K562 (cell line): ENCODE results near the gene WFIKKN1. TPM values are rescaled to one million over a fixed set of nuclear protein-coding genes. Genes with fewer than 3 reads are reported as not detected.
A peak's percentile ranks its signal among the peaks of the same experiment; 100 is the strongest.

Experiments used
- ATAC-seq: fragments of 200-7000 bp; cut with Tn5 transposase; 3 replicates; pipeline ENCODE4 v1.9.1; 2020; ENCODE audit warnings: moderate library complexity
- BruUV-seq: library from RNA; stranded (reverse); fragments of 400-500 nt; replicated peaks from 2 replicates; lab custom pipeline; 2021; lab: Mats Ljungman, UMichigan
- CTCF ChIA-PET: fragments of 300-600 bp; formaldehyde crosslinking; extraction: SDS; loops from one replicate; lab custom pipeline; 2021; ENCODE audit warnings: low intra/inter-chr PET ratio; lab: Yijun Ruan, JAX
- POLR2A ChIA-PET: fragments of 300-600, 350-650 bp; sonication (Branson Sonifier 250); formaldehyde crosslinking; extraction: SDS; loops from one replicate; lab custom pipeline; 2021; ENCODE audit warnings: antibody characterized with exemption, inconsistent platforms; lab: Yijun Ruan, JAX
- DNase-seq, 4 experiments: peaks; one replicate each; pipeline versions ENCODE4 v3.0.0 to v3.0.0-alpha.2; 2011 to 2018; ENCODE audit warnings: low spot score in 3 of 4, mixed read lengths in 3 of 4; ENCODE audit errors: extremely low read depth in 1 of 4
- FAIRE-seq: peaks from 2 replicates; lab custom pipeline; 2011; peaks lifted over from hg19 to GRCh38; lab: Jason Lieb, UNC
- H2AFZ ChIP-seq: 2 replicates; pipeline ENCODE4 v1.6.0; 2011; ENCODE audit warnings: low read depth, low read length, control low read depth, inconsistent platforms
- H3K27ac ChIP-seq: fragments of 200-600 bp; 3 replicates; pipeline ENCODE4 v1.8.0; 2011; ENCODE audit warnings: low read depth, mild to moderate bottlenecking, control low read depth, inconsistent platforms, low read length, moderate library complexity, mixed read lengths; ENCODE audit errors: extremely low read depth
- H3K27me3 ChIP-seq, 2 experiments: fragments of 300-600 bp in 1 of 2; 2 replicates in 1 of 2; 3 replicates in 1 of 2; pipeline versions ENCODE4 v1.6.0 to v1.8.0; 2011; ENCODE audit warnings: inconsistent platforms in 2 of 2, low read length in 2 of 2, mild to moderate bottlenecking in 1 of 2, mixed read lengths in 1 of 2, moderate library complexity in 1 of 2; ENCODE audit not compliant: control insufficient read depth in 2 of 2, insufficient read depth in 2 of 2
- H3K36me3 ChIP-seq: fragments of 300-600 bp; 3 replicates; pipeline ENCODE4 v1.8.0; 2011; ENCODE audit warnings: mild to moderate bottlenecking, low read length, inconsistent platforms; ENCODE audit not compliant: control insufficient read depth, insufficient read depth
- H3K4me1 ChIP-seq, 2 experiments: fragments of 200-600 bp in 1 of 2; replicated peaks in 1 of 2; 2 replicates in 1 of 2; 3 replicates in 1 of 2; pipeline versions ENCODE4 v1.5.1 to v1.8.0; 2011; ENCODE audit warnings: inconsistent platforms in 2 of 2, low read length in 2 of 2, mild to moderate bottlenecking in 1 of 2, mixed read lengths in 1 of 2, moderate library complexity in 1 of 2; ENCODE audit not compliant: control insufficient read depth in 2 of 2, insufficient read depth in 2 of 2
- H3K4me2 ChIP-seq: 2 replicates; pipeline ENCODE4 v1.6.1; 2011; ENCODE audit warnings: low read length, control low read depth, inconsistent platforms, mixed read lengths; ENCODE audit not compliant: insufficient read depth
- H3K4me3 ChIP-seq: fragments of 200-600 bp; sonication (generic), shearing (Covaris generic); 2 replicates; pipeline ENCODE4 v1.5.1; 2016; ENCODE audit warnings: control low read depth, inconsistent platforms
- H3K79me2 ChIP-seq: fragments of 200-600 bp; 3 replicates; pipeline ENCODE4 v1.8.0; 2011; ENCODE audit warnings: low read length, inconsistent platforms; ENCODE audit not compliant: control insufficient read depth, insufficient read depth
- H3K9ac ChIP-seq, 2 experiments: 2 replicates each; pipeline versions ENCODE4 v1.6.0 to v1.6.1; 2011; ENCODE audit warnings: low read depth in 2 of 2, low read length in 2 of 2, control low read depth in 1 of 2, inconsistent platforms in 1 of 2, mild to moderate bottlenecking in 1 of 2, mixed read lengths in 1 of 2; ENCODE audit not compliant: insufficient read depth in 1 of 2
- H3K9me1 ChIP-seq: one replicate; pipeline ENCODE4 v1.6.0; 2011; ENCODE audit warnings: inconsistent platforms, mild to moderate bottlenecking, low read length, moderate library complexity; ENCODE audit not compliant: control insufficient read depth, insufficient read depth
- H3K9me3 ChIP-seq: replicated peaks from 2 replicates; pipeline ENCODE4 v1.5.1; 2011; ENCODE audit warnings: low read depth, low read length, inconsistent platforms; ENCODE audit not compliant: control insufficient read depth, insufficient read depth
- H4K20me1 ChIP-seq: replicated peaks from 2 replicates; pipeline ENCODE4 v1.6.1; 2011; ENCODE audit warnings: low read length, inconsistent platforms, mixed read lengths; ENCODE audit not compliant: control insufficient read depth, insufficient read depth
- CBX3 ChIP-seq, 2 experiments: IDR thresholded peaks; 1 replicate in 1 of 2; 2 replicates in 1 of 2; pipeline ENCODE4 v1.6.1; 2012; ENCODE audit warnings: inconsistent platforms in 2 of 2, low read length in 2 of 2, borderline replicate concordance in 1 of 2, control low read depth in 1 of 2
- CHD2 ChIP-seq: IDR thresholded peaks from 2 replicates; pipeline ENCODE4 v1.6.1; 2011; ENCODE audit warnings: low read depth, low read length
- DACH1 ChIP-seq: fragments of 450-650 bp; IDR thresholded peaks from 2 replicates; pipeline ENCODE4 v1.6.1; 2018; ENCODE audit not compliant: partially characterized antibody
- FOXK2 ChIP-seq, 2 experiments: fragments of 450-650 bp; IDR thresholded peaks in 1 of 2; conservative IDR thresholded peaks in 1 of 2; 2 replicates each; pipeline ENCODE4 v1.6.1; 2016; ENCODE audit warnings: low read depth in 2 of 2, mild to moderate bottlenecking in 1 of 2
- PHF20 ChIP-seq: fragments of 450-650 bp; IDR thresholded peaks from 2 replicates; pipeline ENCODE4 v1.6.1; 2018; ENCODE audit not compliant: partially characterized antibody
- RAD21 ChIP-seq, 2 experiments: fragments of 250-450 bp in 1 of 2; fragments of 450-650 bp in 1 of 2; sonication (Bioruptor Pico) in 1 of 2; formaldehyde crosslinking in 1 of 2; IDR thresholded peaks in 1 of 2; conservative IDR thresholded peaks in 1 of 2; 2 replicates each; pipeline versions ENCODE4 v1.4.0 to v1.8.0; 2020 to 2022; ENCODE audit warnings: mild to moderate bottlenecking in 2 of 2, moderate library complexity in 1 of 2
- SAP30 ChIP-seq: fragments of 200-600 bp; sonication (generic); IDR thresholded peaks from 2 replicates; pipeline ENCODE4 v1.6.1; 2012; ENCODE audit warnings: borderline replicate concordance, low read depth, mild to moderate bottlenecking, moderate library complexity, low read length, control low read depth, inconsistent platforms; ENCODE audit not compliant: insufficient read depth, poor library complexity, severe bottlenecking
- SMC3 ChIP-seq: conservative IDR thresholded peaks from 2 replicates; pipeline ENCODE4 v1.6.1; 2011; ENCODE audit warnings: low read depth, low read length, improper control_type of control experiment; ENCODE audit not compliant: insufficient read depth
- ZKSCAN8 ChIP-seq: fragments of 200-800 bp; sonication (Bioruptor generic); IDR thresholded peaks from 2 replicates; pipeline ENCODE4 v1.6.1; 2016; ENCODE audit warnings: missing genetic modification characterization, missing compliant biosample characterization
- WGBS: fragments of 100-300 bp; shearing (Covaris generic); methylation state at CpG from one replicate; pipeline ENCODE4 v1.1.6; 2016; ENCODE audit warnings: low coverage, mixed read lengths; ENCODE audit not compliant: insufficient coverage; ENCODE audit errors: missing lambda C conversion rate; 5-methylcytosine and 5-hydroxymethylcytosine counted together
- in situ Hi-C: fragments of 300-500 bp; cut with MboI; formaldehyde crosslinking; loops from 4 replicates; pipeline ENCODE4 v1.15.0; 2018; ENCODE audit warnings: inconsistent platforms, mixed read lengths
- intact Hi-C: fragments of 100-400 bp; cut with micrococcal nuclease; formaldehyde crosslinking; loops from 2 replicates; pipeline ENCODE4 v1.14.2; 2022
- polyA plus RNA-seq, 8 experiments: library from polyadenylated mRNA; depleted of rRNA in 4 of 8; stranded (reverse) in 5 of 8; unstranded in 3 of 8; fragments of >200 nt; fragmentation: Nextera tagmentation in 2 of 8; fragmentation: Illumina TruSeq in 1 of 8; extraction: Ambion mirVana in 2 of 8; extraction: Trizol in 1 of 8; gene quantifications; 2 replicates each; pipeline versions ENCODE4 v1.2.1 to v1.2.3, GENCODE V29; 2011 to 2014; ENCODE audit warnings: inconsistent platforms in 1 of 8, missing spikeins in 1 of 8
- total RNA-seq, 7 experiments: library from RNA; depleted of rRNA in 6 of 7; stranded (reverse); fragments of >200 nt in 6 of 7; fragmentation: Illumina TruSeq in 2 of 7; extraction: Trizol in 2 of 7; gene quantifications; 2 replicates each; pipeline versions ENCODE4 v1.2.1 to v1.2.3, GENCODE V29; 2011 to 2021; ENCODE audit warnings: low replicate concordance in 1 of 7
- TF ChIP-seq, protein P1 (sequence below): sonication (generic); formaldehyde crosslinking; IDR thresholded peaks from 2 replicates; pipeline ENCODE4 v1.9.0; 2022; ENCODE audit warnings: mild to moderate bottlenecking, missing genetic modification reagents
- TF ChIP-seq, protein P2 (sequence below), 3 experiments: fragments of 200-800 bp in 1 of 3; fragments of 250-450 bp in 1 of 3; fragments of 450-650 bp in 1 of 3; sonication (Bioruptor Pico) in 1 of 3; sonication (Bioruptor generic) in 1 of 3; formaldehyde crosslinking in 1 of 3; IDR thresholded peaks; 2 replicates each; pipeline versions ENCODE4 v1.6.1 to v1.8.0; 2016 to 2022; ENCODE audit warnings: mild to moderate bottlenecking in 2 of 3, missing genetic modification characterization in 2 of 3, missing compliant biosample characterization in 1 of 3, moderate library complexity in 1 of 3
- TF ChIP-seq, protein P3 (sequence below): IDR thresholded peaks from 2 replicates; pipeline ENCODE4 v1.6.1; 2016; ENCODE audit warnings: missing genetic modification characterization, missing compliant biosample characterization
- TF ChIP-seq, protein P4 (sequence below), 3 experiments: IDR thresholded peaks in 2 of 3; conservative IDR thresholded peaks in 1 of 3; 2 replicates each; pipeline ENCODE4 v1.5.1; 2011 to 2012; ENCODE audit warnings: low read length in 3 of 3, mild to moderate bottlenecking in 3 of 3, control low read depth in 2 of 3, improper control_type of control experiment in 1 of 3, inconsistent platforms in 1 of 3, low read depth in 1 of 3, mixed read lengths in 1 of 3, moderate library complexity in 1 of 3; ENCODE audit not compliant: insufficient read depth in 2 of 3

WFIKKN1 gene
- total and polyA plus RNA-seq, 9 of the 15 experiments (the other 6 are each of a cell fraction or from before 2014, with no cell fraction given) = 0.14 to 1.1 (median 0.50) TPM; not detected in 4

DNA sequence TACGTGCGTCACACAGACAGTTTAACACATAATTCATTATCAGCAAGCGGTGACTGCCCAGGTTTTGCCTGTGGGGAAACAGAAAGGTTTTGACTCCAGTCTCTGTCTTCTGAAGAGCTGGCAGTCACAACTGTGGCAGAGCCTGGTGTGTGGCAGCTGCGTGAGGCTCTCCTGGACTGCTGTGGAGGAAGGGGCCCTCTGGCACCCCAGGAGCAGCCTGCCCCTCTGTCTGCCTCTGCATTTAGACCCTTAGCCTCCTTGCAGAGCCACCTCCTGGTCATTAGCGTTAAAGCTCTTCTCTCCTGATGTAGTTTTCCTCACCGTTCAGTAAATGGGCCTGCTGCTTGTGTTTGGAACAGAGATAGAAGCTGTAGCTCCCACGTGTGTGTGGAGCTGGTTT is 30.0 kb upstream of the WFIKKN1 start:
- Histone ChIP-seq H3K4me3 (no peak overlapping the region), H3K9ac (0 out of 4 replicates have a peak overlapping the region, but pooled peaks of 1 of the 2 experiments have one; percentile 80), H3K4me1 (peaks cover 0 to 16% of the 10 kb centered on the region in 2 experiments; a peak in 2 of 5 replicates), H4K20me1 (no peaks in the 10 kb centered on the region), H3K79me2 (peaks cover 58% of the 10 kb centered on the region), H3K27ac (no peak overlapping the region), H3K4me2 (no peak overlapping the region), H3K9me3 (no peaks in the 10 kb centered on the region; the same call in 1 of the 2 replicates), H3K9me1 (peaks cover 5% of the 10 kb centered on the region), H3K27me3 (no peaks in the 10 kb centered on the region), H2AFZ (no peak overlapping the region), H3K36me3 (peaks cover 35% of the 10 kb centered on the region; the same call in 2 of the 3 replicates)
- ChIA-PET POLR2A (interaction anchor here (1.2 to 1.6 kb wide), 3 partner anchors 9 to 21 kb away, joined by 3 to 8 read pairs (median 5); no protein-coding TSS in a partner anchor), CTCF (interaction anchor here (0.5 kb wide), 1 partner anchor 9 kb away, joined by 5 read pairs; no protein-coding TSS in a partner anchor)
- in situ Hi-C loops (no loop called here), intact Hi-C loops (no loop called here)
- DNase-seq = no peak
- 65% methylated on average over 7 of the region's 7 CpGs for WGBS
- FAIRE-seq = peak; percentile 84
- peak; percentile 75 for ATAC-seq
- no TSS peak for BruUV-seq
- TF ChIP-seq RAD21 (CRISPR knock-in tag; conservative IDR thresholded peaks at IDR 0.05 in 1 of 2, IDR thresholded peaks at IDR 0.05 in 1 of 2) (peak in 1 of 2 experiments; percentile 13; a peak in 1 of 4 replicates), CBX3 (IDR thresholded peaks at IDR 0.05; ENCODE audit: borderline replicate concordance in 1 of 2, low read length in 2 of 2) (no peak), FOXK2 (conservative IDR thresholded peaks at IDR 0.05 in 1 of 2, IDR thresholded peaks at IDR 0.05 in 1 of 2; ENCODE audit: low read depth in 2 of 2) (no peak), PHF20 (no peak), CHD2 (no peak), ZKSCAN8 (no peak), DACH1 (no peak), SAP30 (no peak), SMC3 (0 out of 2 replicates have a peak, but pooled peaks have one; percentile 18)
- TF ChIP-seq, protein P1, sequence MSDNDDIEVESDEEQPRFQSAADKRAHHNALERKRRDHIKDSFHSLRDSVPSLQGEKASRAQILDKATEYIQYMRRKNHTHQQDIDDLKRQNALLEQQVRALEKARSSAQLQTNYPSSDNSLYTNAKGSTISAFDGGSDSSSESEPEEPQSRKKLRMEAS = no peak
- TF ChIP-seq, protein P2, sequence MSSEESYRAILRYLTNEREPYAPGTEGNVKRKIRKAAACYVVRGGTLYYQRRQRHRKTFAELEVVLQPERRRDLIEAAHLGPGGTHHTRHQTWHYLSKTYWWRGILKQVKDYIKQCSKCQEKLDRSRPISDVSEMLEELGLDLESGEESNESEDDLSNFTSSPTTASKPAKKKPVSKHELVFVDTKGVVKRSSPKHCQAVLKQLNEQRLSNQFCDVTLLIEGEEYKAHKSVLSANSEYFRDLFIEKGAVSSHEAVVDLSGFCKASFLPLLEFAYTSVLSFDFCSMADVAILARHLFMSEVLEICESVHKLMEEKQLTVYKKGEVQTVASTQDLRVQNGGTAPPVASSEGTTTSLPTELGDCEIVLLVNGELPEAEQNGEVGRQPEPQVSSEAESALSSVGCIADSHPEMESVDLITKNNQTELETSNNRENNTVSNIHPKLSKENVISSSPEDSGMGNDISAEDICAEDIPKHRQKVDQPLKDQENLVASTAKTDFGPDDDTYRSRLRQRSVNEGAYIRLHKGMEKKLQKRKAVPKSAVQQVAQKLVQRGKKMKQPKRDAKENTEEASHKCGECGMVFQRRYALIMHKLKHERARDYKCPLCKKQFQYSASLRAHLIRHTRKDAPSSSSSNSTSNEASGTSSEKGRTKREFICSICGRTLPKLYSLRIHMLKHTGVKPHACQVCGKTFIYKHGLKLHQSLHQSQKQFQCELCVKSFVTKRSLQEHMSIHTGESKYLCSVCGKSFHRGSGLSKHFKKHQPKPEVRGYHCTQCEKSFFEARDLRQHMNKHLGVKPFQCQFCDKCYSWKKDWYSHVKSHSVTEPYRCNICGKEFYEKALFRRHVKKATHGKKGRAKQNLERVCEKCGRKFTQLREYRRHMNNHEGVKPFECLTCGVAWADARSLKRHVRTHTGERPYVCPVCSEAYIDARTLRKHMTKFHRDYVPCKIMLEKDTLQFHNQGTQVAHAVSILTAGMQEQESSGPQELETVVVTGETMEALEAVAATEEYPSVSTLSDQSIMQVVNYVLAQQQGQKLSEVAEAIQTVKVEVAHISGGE (CRISPR knock-in tag; IDR thresholded peaks at IDR 0.05) = no peak
- TF ChIP-seq, protein P3, sequence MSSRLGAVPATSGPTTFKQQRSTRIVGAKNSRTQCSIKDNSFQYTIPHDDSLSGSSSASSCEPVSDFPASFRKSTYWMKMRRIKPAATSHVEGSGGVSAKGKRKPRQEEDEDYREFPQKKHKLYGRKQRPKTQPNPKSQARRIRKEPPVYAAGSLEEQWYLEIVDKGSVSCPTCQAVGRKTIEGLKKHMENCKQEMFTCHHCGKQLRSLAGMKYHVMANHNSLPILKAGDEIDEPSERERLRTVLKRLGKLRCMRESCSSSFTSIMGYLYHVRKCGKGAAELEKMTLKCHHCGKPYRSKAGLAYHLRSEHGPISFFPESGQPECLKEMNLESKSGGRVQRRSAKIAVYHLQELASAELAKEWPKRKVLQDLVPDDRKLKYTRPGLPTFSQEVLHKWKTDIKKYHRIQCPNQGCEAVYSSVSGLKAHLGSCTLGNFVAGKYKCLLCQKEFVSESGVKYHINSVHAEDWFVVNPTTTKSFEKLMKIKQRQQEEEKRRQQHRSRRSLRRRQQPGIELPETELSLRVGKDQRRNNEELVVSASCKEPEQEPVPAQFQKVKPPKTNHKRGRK = no peak
- TF ChIP-seq, protein P4, sequence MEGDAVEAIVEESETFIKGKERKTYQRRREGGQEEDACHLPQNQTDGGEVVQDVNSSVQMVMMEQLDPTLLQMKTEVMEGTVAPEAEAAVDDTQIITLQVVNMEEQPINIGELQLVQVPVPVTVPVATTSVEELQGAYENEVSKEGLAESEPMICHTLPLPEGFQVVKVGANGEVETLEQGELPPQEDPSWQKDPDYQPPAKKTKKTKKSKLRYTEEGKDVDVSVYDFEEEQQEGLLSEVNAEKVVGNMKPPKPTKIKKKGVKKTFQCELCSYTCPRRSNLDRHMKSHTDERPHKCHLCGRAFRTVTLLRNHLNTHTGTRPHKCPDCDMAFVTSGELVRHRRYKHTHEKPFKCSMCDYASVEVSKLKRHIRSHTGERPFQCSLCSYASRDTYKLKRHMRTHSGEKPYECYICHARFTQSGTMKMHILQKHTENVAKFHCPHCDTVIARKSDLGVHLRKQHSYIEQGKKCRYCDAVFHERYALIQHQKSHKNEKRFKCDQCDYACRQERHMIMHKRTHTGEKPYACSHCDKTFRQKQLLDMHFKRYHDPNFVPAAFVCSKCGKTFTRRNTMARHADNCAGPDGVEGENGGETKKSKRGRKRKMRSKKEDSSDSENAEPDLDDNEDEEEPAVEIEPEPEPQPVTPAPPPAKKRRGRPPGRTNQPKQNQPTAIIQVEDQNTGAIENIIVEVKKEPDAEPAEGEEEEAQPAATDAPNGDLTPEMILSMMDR (IDR thresholded peaks at IDR 0.05 in 2 of 3, conservative IDR thresholded peaks at IDR 0.05 in 1 of 3; ENCODE audit: insufficient read depth in 2 of 3, low read depth in 1 of 3, low read length in 3 of 3) = peak; percentile 44 to 46 (median 44)
